GM19452 (cell line): Measurements from ENCODE around the gene PSMD2.

Source experiments
- ATAC-seq: cut with Tn5 transposase; IDR thresholded peaks from one replicate; pipeline ENCODE4 v1.9.1; 2021; ENCODE audit not compliant: unreplicated experiment

PSMD2 gene

GRCh38 chr3:184354121-184354728, 55.2 kb downstream of the PSMD2 start:
- no peak for ATAC-seq

- no peak for ATAC-seq
Measured at GRCh38 chr3:184354754-184355153, 55.7 kb downstream of the PSMD2 start.

- ATAC-seq, result no peak
Measured at GRCh38 chr3:184355261-184356040, 56.4 kb downstream of the PSMD2 start.

GRCh38 chr3:184357248-184358123, 58.4 kb downstream of the PSMD2 start:
- no peak for ATAC-seq

GRCh38 chr3:184358124-184358767, 59.2 kb downstream of the PSMD2 start:
- ATAC-seq, result no peak
